T-cell (primary cell): Measurements from ENCODE around the gene PLD4. TPM values are rescaled to one million over a fixed set of nuclear protein-coding genes. Genes with fewer than 3 reads are reported as not detected.

Source experiments
- ATAC-seq, 4 experiments: fragments of 200-7000 bp in 3 of 4; fragments of 150-1000 bp in 1 of 4; cut with Tn5 transposase; replicated peaks in 1 of 4; 1 replicate in 3 of 4; 2 replicates in 1 of 4; pipeline ENCODE4 v1.10.0; 2021; ENCODE audit warnings: moderate library complexity in 3 of 4, mild to moderate bottlenecking in 2 of 4, moderate number of reproducible peaks in 1 of 4
- CTCF ChIA-PET, 2 donors: fragments of 300-600 bp; sonication (Branson Sonifier 250); formaldehyde crosslinking; loops; one replicate each; lab custom pipeline; 2022; ENCODE audit warnings: antibody characterized with exemption in 2 of 2; lab: Charles Lee
- POLR2A ChIA-PET, 2 donors: fragments of 300-600 bp; sonication (Branson Sonifier 250); formaldehyde crosslinking; loops; one replicate each; lab custom pipeline; 2022; ENCODE audit warnings: antibody characterized with exemption in 2 of 2; lab: Charles Lee
- DNase-seq, 35 experiments: peaks; one replicate each; pipeline versions ENCODE4 v3.0.0 to v3.0.0-alpha.2; 2013 to 2023
- H3K27ac ChIP-seq: one replicate; pipeline ENCODE4 v1.5.1; 2013; ENCODE audit warnings: low read length
- H3K27me3 ChIP-seq, 2 experiments: replicated peaks in 1 of 2; 1 replicate in 1 of 2; 2 replicates in 1 of 2; pipeline versions ENCODE4 v1.6.1 to v1.7.0; 2013; ENCODE audit warnings: low read length in 1 of 2, mixed read lengths in 1 of 2; ENCODE audit not compliant: control insufficient read depth in 2 of 2, insufficient read depth in 2 of 2; ENCODE audit errors: extremely low read depth in 1 of 2
- H3K36me3 ChIP-seq, 2 donors: 1 replicate in 1 of 2; 2 replicates in 1 of 2; pipeline versions ENCODE4 v1.6.1 to v1.7.0; 2013; ENCODE audit warnings: low read length in 1 of 2; ENCODE audit not compliant: control insufficient read depth in 2 of 2, insufficient read depth in 1 of 2; ENCODE audit errors: extremely low read depth in 1 of 2
- H3K4me1 ChIP-seq, 2 experiments: 1 replicate in 1 of 2; 2 replicates in 1 of 2; pipeline versions ENCODE4 v1.6.1 to v1.7.0; 2013; ENCODE audit warnings: low read length in 2 of 2, mixed read lengths in 1 of 2; ENCODE audit not compliant: insufficient read depth in 2 of 2, control insufficient read depth in 1 of 2; ENCODE audit errors: extremely low read depth in 1 of 2
- H3K4me3 ChIP-seq, 2 donors: 1 replicate in 1 of 2; 2 replicates in 1 of 2; pipeline versions ENCODE4 v1.5.1 to v1.7.0; 2013; ENCODE audit warnings: mild to moderate bottlenecking in 2 of 2, low read length in 1 of 2, moderate library complexity in 1 of 2; ENCODE audit not compliant: control insufficient read depth in 1 of 2; ENCODE audit errors: extremely low read depth in 1 of 2
- H3K9me3 ChIP-seq: 2 replicates; pipeline ENCODE4 v1.7.0; 2013
- H3K27ac Mint-ChIP-seq, 2 donors: one replicate each; pipeline ENCODE4 v1.8.0; 2020 to 2021; ENCODE audit warnings: mild to moderate bottlenecking in 2 of 2, mixed read lengths in 2 of 2
- H3K27me3 Mint-ChIP-seq, 2 donors: one replicate each; pipeline ENCODE4 v1.8.0; 2021 to 2022; ENCODE audit warnings: mixed read lengths in 2 of 2
- H3K36me3 Mint-ChIP-seq: one replicate; pipeline ENCODE4 v1.8.0; 2021; ENCODE audit warnings: mixed read lengths
- H3K4me1 Mint-ChIP-seq, 3 donors: one replicate each; pipeline ENCODE4 v1.8.0; 2020 to 2022; ENCODE audit warnings: mixed read lengths in 3 of 3, mild to moderate bottlenecking in 1 of 3
- H3K4me3 Mint-ChIP-seq, 3 donors: one replicate each; pipeline ENCODE4 v1.8.0; 2020 to 2022; ENCODE audit warnings: mild to moderate bottlenecking in 3 of 3, mixed read lengths in 3 of 3, moderate library complexity in 3 of 3
- H3K9me3 Mint-ChIP-seq, 3 donors: one replicate each; pipeline ENCODE4 v1.8.0; 2020 to 2022; ENCODE audit warnings: mixed read lengths in 3 of 3
- WGBS: methylation state at CpG from one replicate; pipeline ENCODE4 v1.1.5; 2013; ENCODE audit warnings: missing lambda C conversion rate; ENCODE audit not compliant: insufficient coverage; 5-methylcytosine and 5-hydroxymethylcytosine counted together
- total RNA-seq, 35 experiments: library from RNA in 6 of 35; stranded (reverse) in 6 of 35; fragments of 120-200 nt in 1 of 35; gene quantifications; one replicate each; pipeline versions ENCODE4 v1.2.1 to v1.2.4 and lab custom pipeline; 2013 to 2026

Gene PLD4
- total RNA-seq, 5 donors from 2014 or later (not counting 1 experiment from before 2014, with no cell fraction given) = 0.65 to 4.9 (median 3.9) TPM

DNA sequence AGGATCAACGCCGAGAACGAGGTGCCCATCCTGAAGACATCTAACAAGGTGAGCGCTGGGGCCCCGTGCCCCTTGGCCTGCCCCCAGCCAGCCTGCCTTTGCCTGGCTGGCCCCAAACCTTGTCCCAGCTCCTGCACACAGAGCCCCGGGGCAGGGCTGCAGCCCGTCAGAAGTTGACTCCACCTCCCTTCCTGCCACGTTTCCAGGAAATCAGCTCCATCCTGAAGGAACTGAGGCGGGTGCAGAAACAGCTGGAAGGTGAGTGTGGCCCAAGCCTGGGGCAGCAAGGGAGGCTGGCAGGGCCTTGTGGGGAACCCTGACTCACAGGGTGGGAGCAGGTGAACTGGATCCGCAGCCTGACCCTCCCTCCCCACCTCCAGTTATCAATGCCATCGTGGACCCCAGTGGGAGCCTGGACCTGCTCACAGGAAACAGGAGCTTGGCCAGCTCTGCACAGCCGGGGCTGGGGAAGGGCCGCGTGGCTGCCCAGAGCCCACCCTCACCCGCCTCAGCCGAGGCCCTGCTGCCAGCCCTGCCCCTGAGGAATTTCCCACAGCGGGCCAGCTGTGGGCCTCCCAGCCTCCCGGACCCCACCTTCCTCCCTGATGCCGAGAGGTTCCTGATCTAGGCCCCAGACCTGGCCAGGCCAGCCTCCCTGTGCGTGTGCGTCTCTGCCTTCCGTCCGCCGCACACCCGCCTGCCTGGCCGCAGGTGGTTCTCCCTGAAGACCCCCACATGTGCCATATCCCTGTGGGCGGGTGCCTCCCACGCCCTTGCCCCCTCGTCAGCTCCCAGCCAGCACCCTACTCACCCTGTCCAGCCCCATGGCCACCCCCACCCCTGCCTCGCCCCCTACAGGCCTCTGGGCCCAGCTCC, 30.1 kb upstream of the PLD4 start:
- Mint-ChIP-seq H3K4me1 (peaks cover 0 to 3% (median 0%) of the 10 kb centered on the region in 3 donors), H3K27ac (no peak overlapping the region), H3K9me3 (no peaks in the 10 kb centered on the region), H3K36me3 (no peaks in the 10 kb centered on the region), H3K27me3 (peaks cover 0 to 1% of the 10 kb centered on the region in 2 donors), H3K4me3 (no peak overlapping the region)
- H3K36me3 ChIP-seq = no peaks in the 10 kb centered on the region
- DNase-seq (peak in 1 of 35 experiments; percentile 2), ATAC-seq (no peak)
- ChIA-PET CTCF (no interaction called here), POLR2A (no interaction called here)
- H3K27me3 ChIP-seq = peaks cover 0 to 15% of the 10 kb centered on the region in 2 experiments
- no peak overlapping the region for H3K27ac ChIP-seq
- 85% methylated on average over 26 of the region's 30 CpGs for WGBS
- no peaks in the 10 kb centered on the region for H3K9me3 ChIP-seq
- no peak overlapping the region for H3K4me3 ChIP-seq
- no peaks in the 10 kb centered on the region for H3K4me1 ChIP-seq

DNA sequence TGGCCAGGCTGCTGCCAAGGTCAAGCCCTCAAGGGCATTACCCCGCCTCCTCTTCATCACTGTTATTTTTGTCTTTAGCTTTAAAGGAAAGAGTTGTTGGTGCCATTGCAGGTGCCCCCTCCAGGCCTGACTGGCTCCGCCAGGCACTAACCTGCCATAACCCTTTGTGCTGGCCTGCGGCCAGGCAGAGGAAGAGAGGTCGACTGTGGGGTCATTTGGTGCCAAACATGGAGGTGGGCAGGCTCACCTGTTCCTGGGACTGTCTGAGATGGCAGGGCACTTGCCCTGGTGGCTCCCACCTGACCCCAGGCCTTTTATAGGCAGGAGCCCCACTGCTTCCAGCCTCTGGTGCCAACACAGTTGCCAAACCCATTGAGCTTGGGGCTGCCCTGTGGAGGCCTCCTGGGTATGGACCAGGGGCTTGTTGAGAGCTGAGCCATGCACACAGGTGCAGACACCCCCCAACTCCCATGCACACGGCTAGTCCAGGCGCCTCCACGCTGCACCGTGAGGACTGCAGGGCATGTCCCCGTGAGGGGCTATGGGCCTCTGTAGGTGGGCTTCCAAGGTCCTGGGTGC, 29.4 kb upstream of the PLD4 start:
- no peak overlapping the region for H3K27ac Mint-ChIP-seq
- H3K27me3 Mint-ChIP-seq = peaks cover 0 to 1% of the 10 kb centered on the region in 2 donors
- H3K27ac ChIP-seq = no peak overlapping the region
- WGBS = 93% methylated on average over 8 of the region's 9 CpGs
- DNase-seq (peak in 1 of 35 experiments; percentile 20), ATAC-seq (no peak)
- CTCF ChIA-PET = no interaction called here
- no peaks in the 10 kb centered on the region for H3K36me3 ChIP-seq
- POLR2A ChIA-PET = no interaction called here
- H3K4me3 ChIP-seq = no peak overlapping the region
- H3K27me3 ChIP-seq = peaks cover 0 to 15% of the 10 kb centered on the region in 2 experiments
- peaks cover 0 to 3% (median 0%) of the 10 kb centered on the region in 3 donors for H3K4me1 Mint-ChIP-seq
- no peaks in the 10 kb centered on the region for H3K4me1 ChIP-seq
- no peaks in the 10 kb centered on the region for H3K9me3 ChIP-seq
- H3K36me3 Mint-ChIP-seq = no peaks in the 10 kb centered on the region
- H3K9me3 Mint-ChIP-seq = no peaks in the 10 kb centered on the region
- H3K4me3 Mint-ChIP-seq = no peak overlapping the region

DNA sequence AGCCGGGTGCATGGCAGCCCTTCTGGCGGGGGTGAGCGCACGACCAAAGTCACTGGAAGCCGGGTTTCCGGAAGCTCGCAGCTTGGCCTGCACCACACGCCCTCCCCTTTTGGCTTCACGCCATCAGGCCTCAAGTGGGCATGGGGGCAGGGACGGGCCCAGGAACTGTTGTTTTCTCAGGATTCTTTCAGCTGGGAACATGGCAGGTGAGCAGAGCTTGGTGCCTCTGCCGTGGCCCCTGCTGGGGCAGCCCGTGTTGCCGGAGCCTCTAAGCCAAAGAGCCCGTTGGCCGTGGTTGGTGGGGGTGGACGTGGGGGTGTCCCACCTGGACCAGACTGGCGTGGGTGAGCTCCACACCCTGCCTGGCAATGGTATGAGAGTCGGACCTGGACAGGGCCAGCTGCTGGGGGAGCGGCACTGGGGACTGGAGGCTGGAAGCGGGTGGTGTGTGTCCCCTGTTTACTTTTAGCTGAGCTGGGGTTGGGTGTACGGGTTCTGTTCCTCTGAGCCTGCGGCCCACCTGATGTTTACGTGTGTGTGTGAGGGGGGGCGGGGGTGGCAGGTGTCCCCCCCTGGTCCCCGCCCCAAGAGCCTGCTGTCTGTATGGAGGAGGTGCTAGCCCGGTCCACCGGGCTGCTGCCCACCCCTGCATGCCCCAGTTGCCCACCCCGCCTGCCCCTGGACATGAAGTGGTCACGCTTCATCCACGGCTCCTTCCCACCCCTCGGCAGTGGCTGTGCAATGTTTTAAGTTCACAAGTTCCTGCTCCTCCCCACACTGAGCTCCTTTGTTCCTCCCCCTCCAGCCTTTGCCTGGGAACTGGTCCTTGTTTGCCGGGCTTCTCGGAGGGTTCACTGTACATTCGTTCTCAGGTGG, 28.7 kb upstream of the PLD4 start:
- ATAC-seq (no peak), DNase-seq (peak in 1 of 35 experiments; percentile 1)
- Mint-ChIP-seq H3K27ac (no peak overlapping the region), H3K4me3 (no peak overlapping the region), H3K36me3 (no peaks in the 10 kb centered on the region), H3K4me1 (peaks cover 0 to 3% (median 0%) of the 10 kb centered on the region in 3 donors), H3K27me3 (peaks cover 0 to 1% of the 10 kb centered on the region in 2 donors), H3K9me3 (no peaks in the 10 kb centered on the region)
- peaks cover 0 to 15% of the 10 kb centered on the region in 2 experiments for H3K27me3 ChIP-seq
- H3K4me3 ChIP-seq = no peak overlapping the region
- no peaks in the 10 kb centered on the region for H3K4me1 ChIP-seq
- 86% methylated on average over 29 of the region's 34 CpGs for WGBS
- H3K27ac ChIP-seq = no peak overlapping the region
- POLR2A ChIA-PET = no interaction called here
- H3K9me3 ChIP-seq = no peaks in the 10 kb centered on the region
- H3K36me3 ChIP-seq = no peaks in the 10 kb centered on the region
- CTCF ChIA-PET = interaction anchor here in 1 of 2 donors (1.0 kb wide), 1 partner anchor 11 kb away, joined by 4 read pairs; no protein-coding TSS in a partner anchor

- ChIA-PET CTCF (no interaction called here), POLR2A (no interaction called here)
- no peak overlapping the region for H3K4me3 ChIP-seq
- no peaks in the 10 kb centered on the region for H3K9me3 ChIP-seq
- Mint-ChIP-seq H3K9me3 (no peaks in the 10 kb centered on the region), H3K36me3 (no peaks in the 10 kb centered on the region), H3K4me1 (peaks cover 0 to 3% (median 0%) of the 10 kb centered on the region in 3 donors), H3K27ac (no peak overlapping the region), H3K4me3 (no peak overlapping the region), H3K27me3 (peaks cover 0 to 1% of the 10 kb centered on the region in 2 donors)
- H3K27ac ChIP-seq = no peak overlapping the region
- DNase-seq (peak in 1 of 35 experiments; percentile 1), ATAC-seq (no peak)
- WGBS = 85% methylated on average over 30 of the region's 37 CpGs
- H3K4me1 ChIP-seq = no peaks in the 10 kb centered on the region
- peaks cover 0 to 15% of the 10 kb centered on the region in 2 experiments for H3K27me3 ChIP-seq
- H3K36me3 ChIP-seq = no peaks in the 10 kb centered on the region
Observed at GRCh38 chr14:104897330-104898194, 27.1 kb upstream of the PLD4 start.

- no peak overlapping the region for H3K27ac Mint-ChIP-seq
- H3K9me3 ChIP-seq = no peaks in the 10 kb centered on the region
- no peak overlapping the region for H3K27ac ChIP-seq
- peaks cover 0 to 17% of the 10 kb centered on the region in 2 experiments for H3K27me3 ChIP-seq
- no peak overlapping the region for H3K4me3 ChIP-seq
- H3K4me1 Mint-ChIP-seq = peaks cover 0 to 3% (median 0%) of the 10 kb centered on the region in 3 donors
- WGBS = 94% methylated on average over 7 of the region's 7 CpGs
- POLR2A ChIA-PET = no interaction called here
- H3K36me3 ChIP-seq = no peaks in the 10 kb centered on the region
- CTCF ChIA-PET = no interaction called here
- peaks cover 0 to 3% of the 10 kb centered on the region in 2 donors for H3K27me3 Mint-ChIP-seq
- ATAC-seq = no peak
- H3K36me3 Mint-ChIP-seq = no peaks in the 10 kb centered on the region
- no peaks in the 10 kb centered on the region for H3K9me3 Mint-ChIP-seq
- H3K4me1 ChIP-seq = no peaks in the 10 kb centered on the region
- no peak overlapping the region for H3K4me3 Mint-ChIP-seq
- DNase-seq = no peak
Observed at GRCh38 chr14:104898195-104898558, 26.5 kb upstream of the PLD4 start.
